ENCODE measurements around the gene DIS3.
"Not testable (repeated sequence)": the region's sequence is repeated elsewhere in the genome, so short reads cannot be mapped to it uniquely, and the experiment has no call there.

DIS3 gene

DNA sequence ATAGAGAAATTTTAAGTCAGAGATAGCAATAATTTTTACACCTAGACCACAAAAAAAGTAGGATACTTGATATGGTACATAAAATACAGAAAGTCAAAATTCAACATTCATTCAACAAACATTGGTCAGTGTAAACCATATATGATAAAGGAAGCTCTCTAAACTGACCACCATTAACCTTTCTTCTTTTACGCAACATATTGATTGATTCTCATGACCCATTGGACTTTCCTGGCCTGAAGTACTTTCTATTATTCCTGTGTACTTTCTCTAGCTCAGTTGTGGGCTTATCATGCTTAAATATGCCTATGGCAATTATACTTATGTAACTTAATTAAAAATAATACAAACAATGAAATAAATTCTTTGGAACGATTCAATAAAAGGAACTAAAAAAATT lies 10.9 kb upstream of the DIS3 start:
- no peaks in the 10 kb centered on the region for H3K36me3 ChIP-seq (ENCODE audit: control insufficient read depth, insufficient read depth, low read length)
- H3K9ac ChIP-seq (ENCODE audit: low read depth, low read length) = no peak overlapping the region
- H3K4me3 ChIP-seq (ENCODE audit: low read depth, low read length) = no peak overlapping the region
- no peaks in the 10 kb centered on the region for H3K9me3 ChIP-seq (ENCODE audit: control insufficient read depth, insufficient read depth, low read length)
- H3K4me1 ChIP-seq (ENCODE audit: control insufficient read depth, insufficient read depth, low read length) = no peaks in the 10 kb centered on the region
- H3K27me3 ChIP-seq (ENCODE audit: control insufficient read depth, insufficient read depth, low read length) = no peaks in the 10 kb centered on the region

DNA sequence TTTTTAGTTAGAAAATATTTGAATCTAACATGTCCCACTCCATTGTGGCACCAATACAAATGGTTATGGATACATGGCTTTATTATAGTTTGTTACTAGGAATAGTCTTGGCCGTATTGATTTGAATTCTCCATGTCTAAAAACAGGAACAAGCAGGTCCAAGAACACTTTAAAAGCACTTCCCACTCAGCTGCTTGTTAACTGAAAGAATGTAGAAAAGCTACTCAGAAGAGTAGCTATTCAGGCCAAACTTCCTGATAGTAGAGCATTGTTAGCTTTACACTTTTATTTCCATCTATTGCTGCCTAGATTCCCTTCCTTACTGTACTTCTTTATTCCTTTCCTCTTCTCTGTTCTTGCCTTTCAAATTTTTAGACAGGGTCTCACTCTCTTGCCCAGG lies 7.1 kb upstream of the DIS3 start:
- Histone ChIP-seq H3K9me3 (ENCODE audit: control insufficient read depth, insufficient read depth, low read length) (no peaks in the 10 kb centered on the region), H3K4me3 (ENCODE audit: low read depth, low read length) (no peak overlapping the region), H3K27me3 (ENCODE audit: control insufficient read depth, insufficient read depth, low read length) (no peaks in the 10 kb centered on the region), H3K36me3 (ENCODE audit: control insufficient read depth, insufficient read depth, low read length) (no peaks in the 10 kb centered on the region), H3K9ac (ENCODE audit: low read depth, low read length) (no peak overlapping the region), H3K4me1 (ENCODE audit: control insufficient read depth, insufficient read depth, low read length) (no peaks in the 10 kb centered on the region)

DNA sequence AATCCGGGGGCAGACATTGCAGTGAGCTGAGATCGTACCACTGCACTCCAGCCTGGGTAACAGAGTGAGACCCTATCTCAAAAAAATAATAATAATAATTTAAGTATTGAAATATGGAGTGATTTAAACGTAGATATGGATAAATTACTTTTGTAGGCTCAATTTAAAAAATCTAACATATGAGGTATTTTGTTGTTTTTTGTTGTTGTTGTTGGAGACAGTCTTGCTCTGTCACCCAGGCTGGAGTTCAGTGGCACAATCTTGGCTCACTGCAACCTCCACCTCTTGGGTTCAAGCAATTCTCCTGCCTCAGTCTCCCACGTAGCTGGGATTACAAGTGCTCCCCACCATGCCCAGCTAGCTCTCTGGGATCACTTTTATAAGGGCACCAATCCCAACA lies 3.0 kb upstream of the DIS3 start:
- H3K36me3 ChIP-seq (ENCODE audit: control insufficient read depth, insufficient read depth, low read length); H3K4me3 ChIP-seq (ENCODE audit: low read depth, low read length); H3K9me3 ChIP-seq (ENCODE audit: control insufficient read depth, insufficient read depth, low read length); H3K9ac ChIP-seq (ENCODE audit: low read depth, low read length); H3K27me3 ChIP-seq (ENCODE audit: control insufficient read depth, insufficient read depth, low read length); H3K4me1 ChIP-seq (ENCODE audit: control insufficient read depth, insufficient read depth, low read length): not testable (repeated sequence)

DNA sequence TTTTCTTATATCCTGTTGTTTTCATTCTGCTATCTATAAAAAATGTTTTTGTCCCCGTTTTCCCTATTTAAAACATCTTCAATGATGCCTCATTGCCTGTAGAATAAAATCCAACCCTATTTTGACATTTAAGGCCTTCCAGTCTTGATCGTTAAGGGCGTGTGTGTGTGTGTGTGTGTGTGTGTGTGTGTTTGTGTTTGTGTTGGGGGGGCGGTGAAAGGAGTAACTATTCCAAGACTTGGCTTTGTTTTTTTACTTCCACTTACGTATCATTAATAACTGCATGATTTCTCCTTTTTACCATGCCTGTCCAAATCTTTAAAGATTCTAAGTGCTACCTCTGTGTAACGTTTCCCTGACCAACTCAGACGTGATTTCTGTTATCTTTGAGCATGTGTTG lies 1.0 kb upstream of the DIS3 start:
- Histone ChIP-seq H3K27me3 (ENCODE audit: control insufficient read depth, insufficient read depth, low read length) (no peaks in the 10 kb centered on the region), H3K4me3 (ENCODE audit: low read depth, low read length) (peak overlapping the region; percentile 92), H3K4me1 (ENCODE audit: control insufficient read depth, insufficient read depth, low read length) (peaks cover 5% of the 10 kb centered on the region), H3K9me3 (ENCODE audit: control insufficient read depth, insufficient read depth, low read length) (no peaks in the 10 kb centered on the region), H3K9ac (ENCODE audit: low read depth, low read length) (peak overlapping the region; percentile 38), H3K36me3 (ENCODE audit: control insufficient read depth, insufficient read depth, low read length) (no peaks in the 10 kb centered on the region)

DNA sequence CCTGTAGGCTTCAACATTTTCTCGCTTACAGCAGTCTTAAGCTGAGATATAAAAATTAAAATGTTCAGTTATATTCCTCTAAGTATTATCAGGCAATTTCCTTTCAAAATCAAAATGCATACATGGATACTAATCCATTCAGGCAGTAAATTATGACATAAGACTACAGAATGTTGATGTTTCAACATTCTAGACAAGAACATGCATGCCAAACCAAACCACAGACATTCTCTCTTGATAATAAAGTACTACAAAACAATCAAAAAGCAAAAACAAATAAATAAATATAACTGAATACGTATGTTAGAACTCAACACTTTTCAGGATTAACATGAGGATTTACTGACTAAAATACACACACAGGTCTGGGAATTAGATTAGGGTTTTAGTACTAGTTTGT lies 7.7 kb downstream of the DIS3 start:
- Histone ChIP-seq H3K27me3 (ENCODE audit: control insufficient read depth, insufficient read depth, low read length) (no peaks in the 10 kb centered on the region), H3K36me3 (ENCODE audit: control insufficient read depth, insufficient read depth, low read length) (peaks cover 8% of the 10 kb centered on the region), H3K9ac (ENCODE audit: low read depth, low read length) (no peak overlapping the region), H3K4me1 (ENCODE audit: control insufficient read depth, insufficient read depth, low read length) (no peaks in the 10 kb centered on the region), H3K4me3 (ENCODE audit: low read depth, low read length) (no peak overlapping the region), H3K9me3 (ENCODE audit: control insufficient read depth, insufficient read depth, low read length) (no peaks in the 10 kb centered on the region)

DNA sequence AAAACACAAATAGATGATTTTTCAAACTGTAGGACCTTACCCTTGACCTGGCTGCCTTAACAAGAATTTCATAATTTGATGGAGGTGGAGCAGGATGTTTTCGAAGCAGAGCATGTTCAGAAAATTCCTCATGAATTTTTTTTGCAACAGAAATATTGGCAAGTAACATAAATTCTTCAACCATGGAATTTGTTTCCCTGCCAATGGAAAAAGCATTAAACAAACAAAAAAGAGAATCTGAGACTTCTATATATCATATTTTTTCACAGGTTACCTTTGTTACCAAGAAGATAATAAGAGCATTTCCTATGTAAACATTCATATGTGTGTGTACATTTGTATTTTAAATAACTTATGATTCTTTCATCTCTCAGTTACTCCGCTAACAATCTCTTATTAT lies 18.3 kb downstream of the DIS3 start:
- Histone ChIP-seq H3K27me3 (ENCODE audit: control insufficient read depth, insufficient read depth, low read length) (no peaks in the 10 kb centered on the region), H3K36me3 (ENCODE audit: control insufficient read depth, insufficient read depth, low read length) (peaks cover 18% of the 10 kb centered on the region), H3K4me3 (ENCODE audit: low read depth, low read length) (no peak overlapping the region), H3K9me3 (ENCODE audit: control insufficient read depth, insufficient read depth, low read length) (no peaks in the 10 kb centered on the region), H3K4me1 (ENCODE audit: control insufficient read depth, insufficient read depth, low read length) (no peaks in the 10 kb centered on the region), H3K9ac (ENCODE audit: low read depth, low read length) (no peak overlapping the region)

DNA sequence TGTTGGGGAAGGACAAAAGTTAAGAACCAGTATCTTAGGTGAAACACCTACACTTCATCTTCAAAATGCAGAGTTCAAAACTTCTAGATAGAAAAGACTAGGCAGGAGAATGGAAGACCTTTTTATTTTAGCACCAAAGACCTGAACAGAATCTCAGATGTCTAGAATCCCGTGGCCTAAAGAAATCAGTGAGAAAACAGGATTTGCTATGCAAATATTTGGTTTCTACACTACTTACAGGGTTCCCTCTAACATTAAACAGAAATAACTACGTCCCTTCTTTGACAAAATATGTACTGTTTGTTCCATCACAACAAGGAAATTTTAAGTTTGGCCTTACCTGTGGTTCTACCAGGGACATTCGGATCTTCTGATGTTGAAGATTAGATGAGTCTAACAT lies 21.5 kb downstream of the DIS3 start:
- Histone ChIP-seq H3K27me3 (ENCODE audit: control insufficient read depth, insufficient read depth, low read length) (no peaks in the 10 kb centered on the region), H3K4me3 (ENCODE audit: low read depth, low read length) (no peak overlapping the region), H3K9me3 (ENCODE audit: control insufficient read depth, insufficient read depth, low read length) (no peaks in the 10 kb centered on the region), H3K36me3 (ENCODE audit: control insufficient read depth, insufficient read depth, low read length) (peaks cover 9% of the 10 kb centered on the region), H3K9ac (ENCODE audit: low read depth, low read length) (no peak overlapping the region), H3K4me1 (ENCODE audit: control insufficient read depth, insufficient read depth, low read length) (no peaks in the 10 kb centered on the region)

- H3K9me3 ChIP-seq (ENCODE audit: control insufficient read depth, insufficient read depth, low read length) = no peaks in the 10 kb centered on the region
- no peak overlapping the region for H3K9ac ChIP-seq (ENCODE audit: low read depth, low read length)
- no peaks in the 10 kb centered on the region for H3K4me1 ChIP-seq (ENCODE audit: control insufficient read depth, insufficient read depth, low read length)
- H3K27me3 ChIP-seq (ENCODE audit: control insufficient read depth, insufficient read depth, low read length) = no peaks in the 10 kb centered on the region
- H3K36me3 ChIP-seq (ENCODE audit: control insufficient read depth, insufficient read depth, low read length) = peaks cover 2% of the 10 kb centered on the region
- no peak overlapping the region for H3K4me3 ChIP-seq (ENCODE audit: low read depth, low read length)
These were observed 23.7 kb downstream of the DIS3 start for GRCh38 chr13:72757792-72758535.

DNA sequence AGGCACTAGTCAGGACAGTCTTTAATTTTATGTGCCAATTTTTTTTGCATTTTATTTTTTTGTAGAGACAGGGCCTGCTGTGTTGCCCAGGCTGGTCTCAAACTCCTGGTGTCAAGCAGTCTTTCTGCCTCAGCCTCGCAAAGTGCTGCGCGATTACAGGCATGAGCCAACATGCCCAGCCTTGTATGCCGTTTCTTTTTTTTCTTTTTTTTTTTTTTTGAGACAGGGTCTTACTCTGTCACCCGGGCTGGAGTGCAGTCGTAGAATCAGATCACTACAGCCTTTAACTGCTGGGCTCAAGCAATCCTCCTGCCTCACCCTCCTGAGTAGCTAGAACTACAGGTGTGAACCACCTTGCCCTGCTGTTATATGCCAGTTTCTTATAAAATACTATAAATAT lies 27.6 kb downstream of the DIS3 start:
- no peaks in the 10 kb centered on the region for H3K27me3 ChIP-seq (ENCODE audit: control insufficient read depth, insufficient read depth, low read length)
- no peaks in the 10 kb centered on the region for H3K36me3 ChIP-seq (ENCODE audit: control insufficient read depth, insufficient read depth, low read length)
- no peak overlapping the region for H3K4me3 ChIP-seq (ENCODE audit: low read depth, low read length)
- H3K9me3 ChIP-seq (ENCODE audit: control insufficient read depth, insufficient read depth, low read length) = no peaks in the 10 kb centered on the region
- no peak overlapping the region for H3K9ac ChIP-seq (ENCODE audit: low read depth, low read length)
- no peaks in the 10 kb centered on the region for H3K4me1 ChIP-seq (ENCODE audit: control insufficient read depth, insufficient read depth, low read length)

DNA sequence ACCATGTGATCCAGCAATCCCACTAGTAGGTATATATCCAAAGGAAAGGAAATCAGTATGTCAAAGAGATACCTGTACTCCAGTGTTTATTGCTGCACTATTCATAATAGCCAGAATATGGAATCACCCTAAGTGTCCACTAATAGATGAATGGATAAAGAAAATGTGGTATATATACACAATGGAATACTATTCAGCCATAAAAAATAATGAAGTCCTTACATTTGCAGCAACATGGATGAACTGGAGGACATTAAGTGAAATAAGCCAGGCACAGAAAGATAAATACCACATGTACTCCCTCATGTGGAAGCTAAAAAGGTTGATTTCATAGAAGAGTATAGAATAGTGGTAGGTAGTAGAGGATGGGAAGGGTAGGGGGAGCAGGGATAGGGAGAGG lies 30.5 kb downstream of the DIS3 start:
- no peaks in the 10 kb centered on the region for H3K27me3 ChIP-seq (ENCODE audit: control insufficient read depth, insufficient read depth, low read length)
- peaks cover 6% of the 10 kb centered on the region for H3K36me3 ChIP-seq (ENCODE audit: control insufficient read depth, insufficient read depth, low read length)
- H3K9me3 ChIP-seq (ENCODE audit: control insufficient read depth, insufficient read depth, low read length) = no peaks in the 10 kb centered on the region
- no peak overlapping the region for H3K9ac ChIP-seq (ENCODE audit: low read depth, low read length)
- H3K4me1 ChIP-seq (ENCODE audit: control insufficient read depth, insufficient read depth, low read length) = no peaks in the 10 kb centered on the region
- H3K4me3 ChIP-seq (ENCODE audit: low read depth, low read length) = no peak overlapping the region

DNA sequence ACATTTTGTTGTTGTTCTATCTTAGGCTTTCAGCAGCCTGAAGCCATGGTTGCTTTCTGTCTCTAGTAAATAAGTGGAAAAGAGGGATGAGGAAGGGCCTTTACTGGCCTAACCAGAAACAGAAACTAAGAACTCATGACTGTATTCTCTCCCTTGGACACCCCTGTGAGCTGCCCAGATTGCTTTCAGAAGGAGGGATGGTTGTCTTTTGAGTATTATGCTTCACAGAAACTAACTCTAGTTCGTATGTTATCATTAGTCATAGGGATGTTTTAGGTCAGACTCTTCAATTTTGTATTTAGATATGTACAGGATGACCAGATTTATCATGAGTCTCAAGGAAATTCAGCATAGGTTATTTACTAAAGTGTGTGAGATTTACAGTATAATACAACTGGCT lies 36.4 kb downstream of the DIS3 start:
- H3K27me3 ChIP-seq (ENCODE audit: control insufficient read depth, insufficient read depth, low read length) = no peaks in the 10 kb centered on the region
- H3K4me1 ChIP-seq (ENCODE audit: control insufficient read depth, insufficient read depth, low read length) = no peaks in the 10 kb centered on the region
- H3K36me3 ChIP-seq (ENCODE audit: control insufficient read depth, insufficient read depth, low read length) = peaks cover 6% of the 10 kb centered on the region
- H3K9ac ChIP-seq (ENCODE audit: low read depth, low read length) = no peak overlapping the region
- H3K4me3 ChIP-seq (ENCODE audit: low read depth, low read length) = no peak overlapping the region
- no peaks in the 10 kb centered on the region for H3K9me3 ChIP-seq (ENCODE audit: control insufficient read depth, insufficient read depth, low read length)

DNA sequence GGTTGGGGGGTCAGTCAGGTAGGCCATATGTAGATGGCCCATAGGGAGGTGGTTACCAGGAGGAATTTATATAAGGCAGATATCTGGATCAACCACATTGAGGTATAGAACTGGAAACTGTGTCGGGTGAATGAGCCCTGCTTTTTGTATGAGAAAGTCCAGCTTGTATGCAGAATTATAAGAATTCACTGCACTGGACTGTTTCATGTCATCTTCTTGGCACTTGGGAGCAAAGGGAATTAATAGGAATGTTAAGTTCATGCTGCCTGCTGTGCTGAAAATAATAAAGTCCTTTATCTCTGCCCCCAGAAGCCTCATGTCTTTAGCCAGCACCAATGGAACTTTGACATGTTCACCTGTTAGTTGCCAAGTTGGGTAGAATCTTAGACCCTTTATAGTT lies 41.7 kb downstream of the DIS3 start:
- Histone ChIP-seq H3K27me3 (ENCODE audit: control insufficient read depth, insufficient read depth, low read length) (no peaks in the 10 kb centered on the region), H3K4me1 (ENCODE audit: control insufficient read depth, insufficient read depth, low read length) (no peaks in the 10 kb centered on the region), H3K9ac (ENCODE audit: low read depth, low read length) (no peak overlapping the region), H3K9me3 (ENCODE audit: control insufficient read depth, insufficient read depth, low read length) (no peaks in the 10 kb centered on the region), H3K4me3 (ENCODE audit: low read depth, low read length) (no peak overlapping the region), H3K36me3 (ENCODE audit: control insufficient read depth, insufficient read depth, low read length) (peaks cover 3% of the 10 kb centered on the region)
